ENCODE results near the gene CNGA1. TPM values are rescaled to one million over a fixed set of nuclear protein-coding genes. Genes with fewer than 3 reads are reported as not detected.

The CNGA1 gene
- total RNA-seq, 1 experiment from 2014 or later, result 1.0 TPM

DNA sequence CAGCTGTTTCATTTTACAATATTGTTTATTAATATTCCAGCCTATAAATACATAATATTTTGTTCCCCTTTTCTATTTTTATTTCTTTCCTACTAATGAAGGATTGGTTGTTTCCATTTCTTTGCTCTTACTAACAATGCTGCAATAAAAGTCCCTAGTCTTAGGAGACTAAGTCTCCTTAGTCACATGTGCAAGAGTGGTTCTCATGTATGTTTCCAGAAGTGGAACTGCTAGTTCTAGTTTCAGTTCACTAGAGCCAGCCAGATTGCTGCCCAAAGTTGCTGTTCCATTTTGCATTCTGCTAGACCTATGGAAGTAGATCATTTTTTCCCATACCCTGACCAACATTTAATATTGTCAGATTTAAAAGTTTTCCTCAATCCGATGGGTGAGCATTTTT is 44.3 kb downstream of the CNGA1 start:
- no peak overlapping the region for H2BK20ac ChIP-seq (ENCODE audit: low read depth, low read length, poor library complexity, severe bottlenecking)
- no peak overlapping the region for H3K23ac ChIP-seq (ENCODE audit: insufficient read length, low read depth, low read length)
- no peak overlapping the region for H3K18ac ChIP-seq (ENCODE audit: insufficient read length, low read depth, low read length)
- Mint-ChIP-seq H3K4me3 (no peak overlapping the region), H3K9me3 (no peaks in the 10 kb centered on the region), H3K4me1 (no peaks in the 10 kb centered on the region), H3K27me3 (ENCODE audit: low read depth) (no peaks in the 10 kb centered on the region), H3K36me3 (ENCODE audit: insufficient read depth in 1 of 3, low read depth in 3 of 3) (no peaks in the 10 kb centered on the region; a peak in 1 of 7 replicates), H3K27ac (no peak overlapping the region)
- no peak overlapping the region for H3K14ac ChIP-seq (ENCODE audit: insufficient read depth, low read length)
- H4K5ac ChIP-seq (ENCODE audit: insufficient read length, low read depth, low read length), result no peak overlapping the region
- no peaks in the 10 kb centered on the region for H3K27me3 ChIP-seq (ENCODE audit: insufficient read depth, low read length)
- H3K79me1 ChIP-seq (ENCODE audit: insufficient read depth, low read depth, low read length, poor library complexity, severe bottlenecking), result no peaks in the 10 kb centered on the region
- H3T11ph ChIP-seq (ENCODE audit: low read length), result no peak overlapping the region
- H3K4me1 ChIP-seq (ENCODE audit: insufficient read depth, low read length), result no peaks in the 10 kb centered on the region
- H4K20me1 ChIP-seq (ENCODE audit: control insufficient read depth, insufficient read depth, insufficient read length), result no peaks in the 10 kb centered on the region
- no CpG with 5 or more reads among the region's 1 CpG for WGBS (ENCODE audit: extremely low coverage, insufficient read length, low lambda C conversion rate)
- TF ChIP-seq, protein P1, sequence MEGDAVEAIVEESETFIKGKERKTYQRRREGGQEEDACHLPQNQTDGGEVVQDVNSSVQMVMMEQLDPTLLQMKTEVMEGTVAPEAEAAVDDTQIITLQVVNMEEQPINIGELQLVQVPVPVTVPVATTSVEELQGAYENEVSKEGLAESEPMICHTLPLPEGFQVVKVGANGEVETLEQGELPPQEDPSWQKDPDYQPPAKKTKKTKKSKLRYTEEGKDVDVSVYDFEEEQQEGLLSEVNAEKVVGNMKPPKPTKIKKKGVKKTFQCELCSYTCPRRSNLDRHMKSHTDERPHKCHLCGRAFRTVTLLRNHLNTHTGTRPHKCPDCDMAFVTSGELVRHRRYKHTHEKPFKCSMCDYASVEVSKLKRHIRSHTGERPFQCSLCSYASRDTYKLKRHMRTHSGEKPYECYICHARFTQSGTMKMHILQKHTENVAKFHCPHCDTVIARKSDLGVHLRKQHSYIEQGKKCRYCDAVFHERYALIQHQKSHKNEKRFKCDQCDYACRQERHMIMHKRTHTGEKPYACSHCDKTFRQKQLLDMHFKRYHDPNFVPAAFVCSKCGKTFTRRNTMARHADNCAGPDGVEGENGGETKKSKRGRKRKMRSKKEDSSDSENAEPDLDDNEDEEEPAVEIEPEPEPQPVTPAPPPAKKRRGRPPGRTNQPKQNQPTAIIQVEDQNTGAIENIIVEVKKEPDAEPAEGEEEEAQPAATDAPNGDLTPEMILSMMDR (conservative IDR thresholded peaks at IDR 0.05), result no peak
- H3K79me2 ChIP-seq (ENCODE audit: insufficient read depth, low read length), result no peaks in the 10 kb centered on the region
- H2BK15ac ChIP-seq (ENCODE audit: low read depth, low read length), result no peak overlapping the region
- no peak overlapping the region for H2BK5ac ChIP-seq (ENCODE audit: insufficient read length, low read length)
- H2BK120ac ChIP-seq (ENCODE audit: low read depth, low read length, poor library complexity, severe bottlenecking), result no peak overlapping the region
- H4K91ac ChIP-seq (ENCODE audit: insufficient read length, low read depth, low read length), result no peak overlapping the region
- H2AK5ac ChIP-seq (ENCODE audit: insufficient read length, low read length), result no peak overlapping the region
- no peak overlapping the region for H3K56ac ChIP-seq (ENCODE audit: insufficient read length, low read depth, low read length)
- H3K23me2 ChIP-seq (ENCODE audit: insufficient read length, low read depth, low read length, poor library complexity, severe bottlenecking), result no peaks in the 10 kb centered on the region
- H3K27ac ChIP-seq (ENCODE audit: insufficient read length, low read depth, low read length), result no peak overlapping the region
- H3K4ac ChIP-seq (ENCODE audit: low read depth, low read length), result no peak overlapping the region
- no peaks in the 10 kb centered on the region for H3K9me3 ChIP-seq (ENCODE audit: control insufficient read depth, low read depth, low read length)
- no peak overlapping the region for H3K9ac ChIP-seq (ENCODE audit: extremely low read depth, insufficient read length, low read length)
- no peak overlapping the region for H4K8ac ChIP-seq (replicated peaks; ENCODE audit: insufficient read length, low read depth, low read length)
- no peak for DNase-seq
- H2AFZ ChIP-seq (ENCODE audit: low read length), result no peak overlapping the region
- H3K4me2 ChIP-seq (ENCODE audit: insufficient read depth, insufficient read length, low read length), result no peak overlapping the region
- no peak overlapping the region for H2BK12ac ChIP-seq (ENCODE audit: insufficient read length, low read depth, low read length)
